Kidney glomerular epithelial cell (primary cell): Measurements from ENCODE around the gene ALOX15B.
A peak's percentile ranks its signal among the peaks of the same experiment; 100 is the strongest.
"Not testable (repeated sequence)": the region's sequence is repeated elsewhere in the genome, so short reads cannot be mapped to it uniquely, and the experiment has no call there.

Source experiments
- DNase-seq: peaks from one replicate; lab custom pipeline; 2025; lab: John Stamatoyannopoulos, UW

Gene ALOX15B

GRCh38 chr17:8041249-8041928, 2.5 kb downstream of the ALOX15B start:
- peak; percentile 56 for DNase-seq

- DNase-seq: no peak
Observed at GRCh38 chr17:8041979-8042378, 3.1 kb downstream of the ALOX15B start.

GRCh38 chr17:8044819-8045810, 6.3 kb downstream of the ALOX15B start:
- DNase-seq: no peak

GRCh38 chr17:8046306-8046928, 7.6 kb downstream of the ALOX15B start:
- DNase-seq: no peak

- DNase-seq: no peak
Observed at GRCh38 chr17:8046929-8047768, 8.3 kb downstream of the ALOX15B start.

GRCh38 chr17:8047769-8048110, 8.9 kb downstream of the ALOX15B start:
- DNase-seq: no peak

GRCh38 chr17:8048236-8048635, 9.4 kb downstream of the ALOX15B start:
- no peak for DNase-seq

- no peak for DNase-seq
Observed at GRCh38 chr17:8048736-8049135, 9.9 kb downstream of the ALOX15B start.

- DNase-seq: no peak
Observed at GRCh38 chr17:8051831-8052230, 13.0 kb downstream of the ALOX15B start.

- no peak for DNase-seq
Observed at GRCh38 chr17:8052256-8053252, 13.7 kb downstream of the ALOX15B start.

GRCh38 chr17:8053600-8053999, 14.7 kb downstream of the ALOX15B start:
- DNase-seq: no peak

- no peak for DNase-seq
Observed at GRCh38 chr17:8055851-8056231, 17.0 kb downstream of the ALOX15B start.

- DNase-seq: peak; percentile 6
Observed at GRCh38 chr17:8056232-8056975, 17.5 kb downstream of the ALOX15B start.

GRCh38 chr17:8056976-8057625, 18.2 kb downstream of the ALOX15B start:
- no peak for DNase-seq

- DNase-seq: peak; percentile 34
Observed at GRCh38 chr17:8057691-8058114, 18.8 kb downstream of the ALOX15B start.

GRCh38 chr17:8059131-8059530, 20.3 kb downstream of the ALOX15B start:
- no peak for DNase-seq

GRCh38 chr17:8060274-8060673, 21.4 kb downstream of the ALOX15B start:
- peak; percentile 45 for DNase-seq

- not testable (repeated sequence) for DNase-seq
Observed at GRCh38 chr17:8061851-8062250, 23.0 kb downstream of the ALOX15B start.

GRCh38 chr17:8062435-8062806, 23.6 kb downstream of the ALOX15B start:
- no peak for DNase-seq
